Fibroblast of upper back skin (primary cell): ENCODE results near the gene LSM14B.
"Not testable (repeated sequence)": the region's sequence is repeated elsewhere in the genome, so short reads cannot be mapped to it uniquely, and the experiment has no call there.

ENCODE experiments used
- DNase-seq: peaks from one replicate; pipeline ENCODE4 v3.0.0-alpha.2; 2013

The LSM14B gene

GRCh38 chr20:62121776-62122653, at the start of gene LSM14B:
Gene LSM14B (plus strand): TSS chr20:62122475. CDS start chr20:62122667, 192 bp downstream.
- DNase-seq, result peak; percentile 97

- DNase-seq, result no peak
Observed at GRCh38 chr20:62073323-62073722, 49.0 kb upstream of the LSM14B start.

- no peak for DNase-seq
Observed at GRCh38 chr20:62079166-62079565, 43.1 kb upstream of the LSM14B start.

GRCh38 chr20:62080249-62080990, 41.9 kb upstream of the LSM14B start:
- no peak for DNase-seq

- DNase-seq, result no peak
Observed at GRCh38 chr20:62083312-62083711, 39.0 kb upstream of the LSM14B start.

GRCh38 chr20:62084224-62084623, 38.1 kb upstream of the LSM14B start:
- not testable (repeated sequence) for DNase-seq

- no peak for DNase-seq
Observed at GRCh38 chr20:62085206-62085605, 37.1 kb upstream of the LSM14B start.

GRCh38 chr20:62087227-62087626, 35.0 kb upstream of the LSM14B start:
- DNase-seq, result no peak

- no peak for DNase-seq
Observed at GRCh38 chr20:62087632-62088031, 34.6 kb upstream of the LSM14B start.

GRCh38 chr20:62088258-62089127, 33.8 kb upstream of the LSM14B start:
- peak; percentile 25 for DNase-seq

GRCh38 chr20:62089393-62089792, 32.9 kb upstream of the LSM14B start:
- no peak for DNase-seq

- no peak for DNase-seq
Observed at GRCh38 chr20:62096421-62097380, 25.6 kb upstream of the LSM14B start.

- DNase-seq, result no peak
Observed at GRCh38 chr20:62097881-62098407, 24.3 kb upstream of the LSM14B start.

GRCh38 chr20:62101078-62101477, 21.2 kb upstream of the LSM14B start:
- DNase-seq, result no peak

GRCh38 chr20:62103508-62104233, 18.6 kb upstream of the LSM14B start:
- DNase-seq, result no peak

- DNase-seq, result no peak
Observed at GRCh38 chr20:62104234-62104789, 18.0 kb upstream of the LSM14B start.

- no peak for DNase-seq
Observed at GRCh38 chr20:62104791-62105345, 17.4 kb upstream of the LSM14B start.

GRCh38 chr20:62105592-62105991, 16.7 kb upstream of the LSM14B start:
- DNase-seq, result no peak

- no peak for DNase-seq
Observed at GRCh38 chr20:62111148-62111547, 11.1 kb upstream of the LSM14B start.

GRCh38 chr20:62112368-62112767, 9.9 kb upstream of the LSM14B start:
- DNase-seq, result no peak
